Mononuclear cell (primary cell): ENCODE measurements around the gene GALNT18. TPM values are rescaled to one million over a fixed set of nuclear protein-coding genes. Genes with fewer than 3 reads are reported as not detected.
"Not testable (repeated sequence)": the region's sequence is repeated elsewhere in the genome, so short reads cannot be mapped to it uniquely, and the experiment has no call there.

Experiments
- H3K27me3 ChIP-seq: 2 replicates; pipeline ENCODE4 v1.6.0; 2011; ENCODE audit warnings: low read length, control low read depth; ENCODE audit not compliant: insufficient read depth
- H3K4me1 ChIP-seq: 2 replicates; pipeline ENCODE4 v1.5.1; 2011; ENCODE audit warnings: mild to moderate bottlenecking, low read length, control low read depth; ENCODE audit not compliant: insufficient read depth
- H3K4me3 ChIP-seq: 2 replicates; pipeline ENCODE4 v1.5.1; 2011; ENCODE audit warnings: mild to moderate bottlenecking, low read length, moderate library complexity
- H3K9me3 ChIP-seq: 2 replicates; pipeline ENCODE4 v1.5.1; 2011; ENCODE audit warnings: low read depth, mild to moderate bottlenecking, control low read depth, low read length
- total RNA-seq: library from RNA; depleted of rRNA; stranded (reverse); fragments of >200 nt; gene quantifications from one replicate; pipeline ENCODE4 v1.2.3, GENCODE V29; 2012

GALNT18 gene
- total RNA-seq, 1 donor, result 0.21 TPM

- Histone ChIP-seq H3K27me3 (peaks cover 7% of the 10 kb centered on the region), H3K4me1 (no peaks in the 10 kb centered on the region), H3K4me3 (no peak overlapping the region), H3K9me3 (no peaks in the 10 kb centered on the region)
Measured at GRCh38 chr11:11356842-11357241, 265.0 kb downstream of the GALNT18 start.

GRCh38 chr11:11352878-11353277, 268.9 kb downstream of the GALNT18 start, which contains the start of gene CSNK2A3:
Gene CSNK2A3, minus strand, starts transcription at chr11:11353250. Its CDS starts 131 bp downstream, at chr11:11353119.
- not testable (repeated sequence) for H3K4me1 ChIP-seq, H3K4me3 ChIP-seq, H3K9me3 ChIP-seq, H3K27me3 ChIP-seq

GRCh38 chr11:11351851-11352250, 270.0 kb downstream of the GALNT18 start:
- not testable (repeated sequence) for H3K9me3 ChIP-seq, H3K4me1 ChIP-seq, H3K27me3 ChIP-seq, H3K4me3 ChIP-seq

- Histone ChIP-seq H3K9me3 (no peaks in the 10 kb centered on the region), H3K27me3 (peaks cover 1% of the 10 kb centered on the region), H3K4me1 (no peaks in the 10 kb centered on the region), H3K4me3 (no peak overlapping the region)
Measured at GRCh38 chr11:11351042-11351586, 270.7 kb downstream of the GALNT18 start.

DNA sequence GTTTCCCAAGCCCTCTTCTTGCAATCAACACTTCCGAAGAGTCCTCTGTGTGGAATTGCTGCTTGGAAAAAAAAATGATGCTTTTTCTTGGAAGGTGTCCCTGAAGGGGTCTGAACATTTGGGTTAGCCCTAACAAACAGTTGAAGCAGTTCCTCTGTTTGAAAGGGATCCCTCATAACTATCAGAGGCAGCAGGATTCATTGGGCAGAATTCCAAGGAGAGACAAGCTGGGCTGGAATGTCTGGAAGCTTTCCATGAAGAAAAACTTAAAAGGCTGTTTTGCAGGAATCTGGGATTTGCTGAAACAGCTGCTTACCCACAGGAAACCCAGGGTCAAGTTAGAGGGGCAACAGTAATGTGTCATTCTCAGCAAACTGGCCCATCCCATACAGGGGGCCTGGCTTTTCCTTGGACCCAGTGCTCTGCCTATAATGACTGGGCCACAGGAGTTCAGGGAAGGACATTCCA, 271.9 kb downstream of the GALNT18 start:
- no peaks in the 10 kb centered on the region for H3K27me3 ChIP-seq
- no peaks in the 10 kb centered on the region for H3K4me1 ChIP-seq
- no peak overlapping the region for H3K4me3 ChIP-seq
- H3K9me3 ChIP-seq, result no peaks in the 10 kb centered on the region

- no peaks in the 10 kb centered on the region for H3K9me3 ChIP-seq
- no peak overlapping the region for H3K4me3 ChIP-seq
- no peaks in the 10 kb centered on the region for H3K27me3 ChIP-seq
- no peaks in the 10 kb centered on the region for H3K4me1 ChIP-seq
Measured at GRCh38 chr11:11349106-11349825, 272.5 kb downstream of the GALNT18 start.

DNA sequence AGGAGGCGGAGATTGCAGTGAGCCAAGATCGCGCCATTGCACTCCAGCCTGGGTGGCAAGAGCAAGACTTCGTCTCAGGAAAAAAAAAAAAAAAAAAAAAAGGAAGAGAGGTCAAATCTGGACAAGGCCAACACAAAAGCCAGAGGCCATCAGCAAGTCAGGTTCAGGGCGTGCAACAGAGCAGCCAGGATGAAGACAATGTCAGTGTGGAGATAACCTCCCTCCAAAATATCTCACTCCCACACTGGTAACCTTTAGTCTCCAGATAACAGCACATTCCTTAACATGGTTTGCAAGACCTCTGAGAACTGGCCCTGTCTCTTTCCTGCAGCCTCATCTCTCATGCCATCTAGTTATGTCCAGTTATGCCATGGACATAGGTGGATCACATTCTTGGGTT, 273.5 kb downstream of the GALNT18 start:
- Histone ChIP-seq H3K27me3 (no peaks in the 10 kb centered on the region), H3K4me1 (no peaks in the 10 kb centered on the region), H3K4me3 (no peak overlapping the region), H3K9me3 (no peaks in the 10 kb centered on the region)

DNA sequence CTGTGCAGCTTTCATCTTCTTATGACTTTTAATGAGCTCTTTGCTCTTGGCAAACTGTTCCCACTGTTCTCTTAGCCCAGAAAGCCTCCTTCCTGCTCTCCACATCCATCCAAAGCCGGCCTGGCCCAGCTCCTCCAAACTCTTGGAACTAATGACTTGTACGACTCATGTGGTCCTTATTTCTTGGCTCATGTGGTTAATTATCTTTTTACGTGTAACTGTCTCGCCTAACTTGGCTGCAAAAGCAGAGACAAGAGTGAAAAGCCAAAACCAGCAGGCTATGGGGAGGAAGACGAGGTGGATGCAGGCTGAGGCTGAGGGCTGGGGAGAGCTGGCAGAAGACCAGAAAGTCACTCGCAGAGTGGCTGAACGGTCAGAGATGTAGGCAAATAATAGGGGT, 274.2 kb downstream of the GALNT18 start:
- Histone ChIP-seq H3K4me1 (no peaks in the 10 kb centered on the region), H3K4me3 (no peak overlapping the region)

DNA sequence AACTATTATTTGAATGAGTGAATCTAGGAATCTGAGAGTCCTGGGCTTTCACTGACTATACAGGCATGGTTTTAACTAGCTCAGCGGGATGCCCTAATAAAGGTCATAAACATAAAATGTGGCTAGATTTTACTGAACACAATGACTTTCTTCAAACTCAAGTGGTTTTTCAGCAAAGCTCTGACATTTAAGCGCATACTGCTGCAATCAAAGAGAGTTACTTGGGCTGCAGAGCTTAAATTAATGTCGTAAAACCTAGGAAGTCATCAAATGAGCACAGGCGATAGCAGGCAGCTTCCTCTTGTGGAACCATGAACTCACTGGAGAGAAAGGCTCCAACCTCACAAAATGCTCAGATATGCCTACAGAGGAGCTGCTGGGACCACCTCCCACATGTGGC, 275.5 kb downstream of the GALNT18 start:
- Histone ChIP-seq H3K27me3 (no peaks in the 10 kb centered on the region), H3K9me3 (no peaks in the 10 kb centered on the region), H3K4me3 (no peak overlapping the region), H3K4me1 (no peaks in the 10 kb centered on the region)

More for the DNA sequence above, 274.2 kb downstream of the GALNT18 start:
- Histone ChIP-seq H3K9me3 (no peaks in the 10 kb centered on the region), H3K27me3 (no peaks in the 10 kb centered on the region)

DNA sequence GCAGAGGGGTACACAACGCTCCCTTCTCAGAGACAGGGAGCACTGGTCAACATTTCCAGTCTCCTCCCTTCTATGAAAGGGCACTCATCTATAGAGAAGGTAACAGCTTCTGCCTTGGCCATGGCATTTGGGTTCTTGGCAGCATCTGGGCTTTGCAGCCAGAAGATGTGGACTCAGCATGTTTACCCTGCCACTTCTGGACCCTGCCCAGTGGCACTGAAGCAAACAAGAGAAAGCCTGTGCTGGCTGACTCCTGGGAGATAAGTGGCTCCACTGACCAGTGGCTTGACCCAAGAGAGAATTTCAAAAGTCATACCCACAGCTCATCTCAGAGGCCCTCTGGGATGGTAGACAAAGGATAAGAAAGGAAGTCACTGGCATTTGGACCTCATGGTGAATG, 276.7 kb downstream of the GALNT18 start:
- no peaks in the 10 kb centered on the region for H3K9me3 ChIP-seq
- H3K27me3 ChIP-seq, result no peaks in the 10 kb centered on the region
- no peak overlapping the region for H3K4me3 ChIP-seq
- no peaks in the 10 kb centered on the region for H3K4me1 ChIP-seq

- Histone ChIP-seq H3K9me3 (no peaks in the 10 kb centered on the region), H3K27me3 (no peaks in the 10 kb centered on the region), H3K4me1 (no peaks in the 10 kb centered on the region), H3K4me3 (no peak overlapping the region)
Measured at GRCh38 chr11:11344045-11344444, 277.8 kb downstream of the GALNT18 start.

DNA sequence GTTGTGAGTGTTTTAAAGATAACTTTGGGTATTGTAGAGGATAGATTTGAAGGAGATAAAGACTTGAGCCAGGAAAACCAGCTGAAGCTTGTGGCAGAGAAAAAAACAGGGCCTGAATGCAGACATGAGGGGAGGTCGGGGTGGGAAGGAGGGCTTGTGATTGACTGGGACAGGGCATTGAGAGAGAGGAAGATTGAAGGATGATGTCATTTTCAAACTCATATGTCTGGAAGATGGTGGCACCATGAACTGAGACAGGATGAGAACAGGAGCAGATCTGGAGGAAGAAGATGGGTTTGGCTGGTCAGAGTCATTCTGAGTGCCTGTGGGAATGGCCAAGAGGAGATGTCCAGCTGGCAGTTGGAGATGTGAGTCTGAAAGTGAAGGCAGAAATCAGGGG, 283.5 kb downstream of the GALNT18 start:
- Histone ChIP-seq H3K27me3 (no peaks in the 10 kb centered on the region), H3K4me1 (no peaks in the 10 kb centered on the region), H3K9me3 (no peaks in the 10 kb centered on the region), H3K4me3 (no peak overlapping the region)

GRCh38 chr11:11336664-11337063, 285.1 kb downstream of the GALNT18 start:
- no peaks in the 10 kb centered on the region for H3K9me3 ChIP-seq
- H3K27me3 ChIP-seq, result no peaks in the 10 kb centered on the region
- H3K4me1 ChIP-seq, result no peaks in the 10 kb centered on the region
- H3K4me3 ChIP-seq, result no peak overlapping the region

DNA sequence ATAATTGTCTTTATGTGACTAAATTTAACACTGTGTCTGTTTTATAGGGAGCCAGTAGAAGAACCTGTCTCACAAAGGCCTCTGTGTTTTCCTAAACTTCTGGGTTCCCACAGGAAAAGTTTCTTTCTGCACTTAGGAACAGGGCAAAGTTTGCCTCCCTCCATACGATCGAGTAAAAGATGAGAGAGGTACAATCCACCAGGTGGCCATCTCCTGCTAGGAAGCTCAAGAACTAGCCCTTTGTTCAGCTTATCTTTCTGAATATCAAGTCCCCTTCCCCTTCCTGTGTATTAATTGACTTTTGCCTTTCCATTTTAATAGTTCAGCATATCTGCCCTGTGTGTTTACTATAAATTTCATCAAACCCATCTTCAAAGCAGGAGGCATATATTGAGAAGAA, 286.8 kb downstream of the GALNT18 start:
- H3K27me3 ChIP-seq, result no peaks in the 10 kb centered on the region
- H3K9me3 ChIP-seq, result no peaks in the 10 kb centered on the region
- H3K4me3 ChIP-seq, result no peak overlapping the region
- no peaks in the 10 kb centered on the region for H3K4me1 ChIP-seq

DNA sequence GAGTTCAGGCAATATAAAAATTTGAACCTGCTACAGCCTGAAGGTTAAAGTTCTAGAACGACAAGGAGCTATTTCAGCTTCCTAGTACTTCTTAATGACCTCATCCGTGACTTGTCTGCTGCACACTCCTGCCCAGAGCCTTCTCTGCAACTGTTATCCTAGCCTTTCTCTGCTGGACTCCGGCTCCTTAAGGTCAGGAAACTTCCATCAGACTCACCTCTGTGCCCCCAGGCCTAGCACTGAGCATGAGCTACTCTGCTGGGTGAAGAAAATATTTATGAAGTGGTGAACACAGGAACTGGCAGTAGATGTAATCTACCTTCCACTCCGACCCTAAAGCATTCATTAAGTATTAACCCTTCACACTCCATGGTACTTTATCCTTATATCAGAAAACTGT, 287.2 kb downstream of the GALNT18 start:
- H3K4me3 ChIP-seq, result no peak overlapping the region
- no peaks in the 10 kb centered on the region for H3K27me3 ChIP-seq
- no peaks in the 10 kb centered on the region for H3K9me3 ChIP-seq
- H3K4me1 ChIP-seq, result no peaks in the 10 kb centered on the region

DNA sequence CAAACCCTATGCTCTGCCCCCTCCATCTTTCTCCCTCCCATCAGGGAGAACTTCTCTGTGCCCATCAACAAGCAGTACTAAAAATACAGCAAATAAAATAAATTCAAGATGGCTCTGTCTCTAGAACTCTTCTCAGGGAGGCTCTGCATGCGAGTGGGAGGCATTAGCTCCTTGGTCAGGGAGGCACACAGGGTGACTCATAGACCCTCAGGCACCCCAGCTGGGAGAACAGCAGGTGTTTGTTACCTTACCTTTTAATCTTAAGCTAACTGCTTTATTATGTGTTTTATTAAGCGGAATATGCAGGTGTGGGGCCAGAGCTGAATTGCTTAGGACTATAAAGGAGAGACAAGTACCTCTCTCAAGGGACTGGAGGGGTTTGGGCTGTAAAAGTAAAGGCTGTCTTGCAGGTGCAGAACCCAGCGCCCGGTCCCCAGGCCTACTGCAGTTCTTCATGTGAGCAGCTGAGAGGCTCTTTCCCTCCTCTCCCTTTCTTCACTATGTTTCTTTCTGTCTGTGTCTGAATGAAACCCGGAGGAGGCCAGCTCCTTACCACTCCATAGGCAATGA, 289.6 kb downstream of the GALNT18 start:
- no peaks in the 10 kb centered on the region for H3K9me3 ChIP-seq

More for the DNA sequence above, 289.6 kb downstream of the GALNT18 start:
- no peaks in the 10 kb centered on the region for H3K27me3 ChIP-seq
- H3K4me3 ChIP-seq, result no peak overlapping the region
- no peaks in the 10 kb centered on the region for H3K4me1 ChIP-seq
